Bronchial epithelial cell (primary cell): ENCODE measurements around the gene GIPC3. TPM values are rescaled to one million over a fixed set of nuclear protein-coding genes. Genes with fewer than 3 reads are reported as not detected.

ENCODE experiments used
- DNase-seq: peaks from one replicate; pipeline ENCODE4 v3.0.0-alpha.2; 2010; ENCODE audit warnings: low read depth
- FAIRE-seq: peaks from 2 replicates; lab custom pipeline; 2011; peaks lifted over from hg19 to GRCh38; lab: Jason Lieb, UNC
- H3K27me3 ChIP-seq: 2 replicates; pipeline ENCODE4 v1.5.1; 2011; ENCODE audit warnings: low read length; ENCODE audit not compliant: control insufficient read depth, insufficient read depth
- H3K36me3 ChIP-seq: 2 replicates; pipeline ENCODE4 v1.5.1; 2011; ENCODE audit warnings: low read length; ENCODE audit not compliant: control insufficient read depth, insufficient read depth
- H3K4me3 ChIP-seq: 2 replicates; pipeline ENCODE4 v1.5.1; 2011; ENCODE audit warnings: mild to moderate bottlenecking, low read depth, low read length, control low read depth
- CTCF ChIP-seq: IDR thresholded peaks from 2 replicates; pipeline ENCODE4 v1.5.1; 2011; ENCODE audit warnings: mild to moderate bottlenecking, moderate library complexity, low read length, control low read depth, inconsistent platforms; ENCODE audit not compliant: insufficient read depth, severe bottlenecking
- total RNA-seq: library from RNA; depleted of rRNA; stranded (reverse); fragments of >200 nt; gene quantifications from 2 replicates; pipeline ENCODE4 v1.2.1, GENCODE V29; 2014

The GIPC3 gene
- total RNA-seq, 1 donor from 2014 or later, result not detected

GRCh38 chr19:3555653-3556422, 29.4 kb upstream of the GIPC3 start:
- no peak for FAIRE-seq
- H3K36me3 ChIP-seq, result peaks cover 4% of the 10 kb centered on the region
- peak overlapping the region; percentile 91 for H3K4me3 ChIP-seq
- no peaks in the 10 kb centered on the region for H3K27me3 ChIP-seq
- TF ChIP-seq CTCF, result no peak
- no peak for DNase-seq

- H3K4me3 ChIP-seq, result peak overlapping the region; percentile 91
- no peak for FAIRE-seq
- DNase-seq, result no peak
- peaks cover 1% of the 10 kb centered on the region for H3K36me3 ChIP-seq
- TF ChIP-seq CTCF, result no peak
- H3K27me3 ChIP-seq, result no peaks in the 10 kb centered on the region
Measured at GRCh38 chr19:3556423-3556977, 28.8 kb upstream of the GIPC3 start.

GRCh38 chr19:3556978-3557460, 28.3 kb upstream of the GIPC3 start:
- DNase-seq (peak; percentile 44), FAIRE-seq (no peak)
- peak; percentile 31 for TF ChIP-seq CTCF
- H3K27me3 ChIP-seq, result no peaks in the 10 kb centered on the region
- peak overlapping the region; percentile 91 for H3K4me3 ChIP-seq
- H3K36me3 ChIP-seq, result peaks cover 1% of the 10 kb centered on the region

- no peak for TF ChIP-seq CTCF
- Histone ChIP-seq H3K4me3 (peak within 1 kb of the TSS; percentile 91), H3K27me3 (no peaks in the 10 kb centered on the region), H3K36me3 (peaks cover 1% of the 10 kb centered on the region)
- peak; percentile 86 for DNase-seq
- no peak for FAIRE-seq
Measured at GRCh38 chr19:3557461-3558248, 27.6 kb upstream of the GIPC3 start, which contains the start of gene MFSD12. TSS of gene MFSD12 (minus strand) at chr19:3557586. CDS start at chr19:3557403, 183 bp downstream.

- Histone ChIP-seq H3K4me3 (no peak overlapping the region), H3K27me3 (no peaks in the 10 kb centered on the region), H3K36me3 (no peaks in the 10 kb centered on the region)
- no peak for FAIRE-seq
- no peak for DNase-seq
- TF ChIP-seq CTCF, result no peak
Measured at GRCh38 chr19:3563709-3564524, 21.4 kb upstream of the GIPC3 start.
